Left ventricle myocardium inferior (tissue), 1 donor: ENCODE measurements around the gene DSTYK. TPM values are rescaled to one million over a fixed set of nuclear protein-coding genes. Genes with fewer than 3 reads are reported as not detected.

Experiments used
- DNase-seq: peaks from one replicate; pipeline ENCODE4 v3.0.0-alpha.2; 2020
- H3K27ac ChIP-seq: fragments of 200-600 bp; replicated peaks from 2 replicates; pipeline ENCODE4 v1.8.0; 2021
- H3K27me3 ChIP-seq: fragments of 200-600 bp; 2 replicates; pipeline ENCODE4 v1.8.0; 2021; ENCODE audit warnings: low read depth
- H3K36me3 ChIP-seq: fragments of 200-600 bp; 2 replicates; pipeline ENCODE4 v1.8.0; 2021
- H3K4me1 ChIP-seq: fragments of 200-600 bp; 2 replicates; pipeline ENCODE4 v1.8.0; 2021
- H3K4me3 ChIP-seq: fragments of 200-600 bp; 2 replicates; pipeline ENCODE4 v1.8.0; 2021; ENCODE audit warnings: mild to moderate bottlenecking, moderate library complexity
- H3K9me3 ChIP-seq: fragments of 200-600 bp; replicated peaks from 2 replicates; pipeline ENCODE4 v1.8.0; 2021
- CTCF ChIP-seq: fragments of 200-600 bp; IDR thresholded peaks from 2 replicates; pipeline ENCODE4 v1.8.0; 2021; ENCODE audit warnings: antibody characterized with exemption, mild to moderate bottlenecking, borderline replicate concordance
- intact Hi-C: fragments of 100-400 bp; cut with micrococcal nuclease; formaldehyde crosslinking; loops from one replicate; pipeline ENCODE4 v1.11.0; 2022
- total RNA-seq: library from RNA; stranded (reverse); fragmentation: NEBNext Ultra II Directional; extraction: Animal tissue kit (Norgen Biotek cat#: 25700); gene quantifications from one replicate; pipeline ENCODE4 v1.2.1, GENCODE V29; 2021
- donor health status: DM: no; HTN: yes; CAD: no; lungs with severe emphysema.

The DSTYK gene
- total RNA-seq, 1 donor from 2014 or later, result 6.3 TPM

- Histone ChIP-seq H3K27me3 (peaks cover 24% of the 10 kb centered on the region), H3K36me3 (peaks cover 6% of the 10 kb centered on the region), H3K4me1 (peaks cover 29% of the 10 kb centered on the region), H3K27ac (no peak overlapping the region), H3K9me3 (no peaks in the 10 kb centered on the region), H3K4me3 (no peak overlapping the region)
- DNase-seq, result no peak
- no peak for TF ChIP-seq CTCF
- intact Hi-C loops, result no loop called here
Observed at GRCh38 chr1:205244384-205244783, 32.9 kb upstream of the DSTYK start.

- Histone ChIP-seq H3K27me3 (peaks cover 31% of the 10 kb centered on the region), H3K36me3 (peaks cover 6% of the 10 kb centered on the region), H3K27ac (no peak overlapping the region), H3K4me3 (no peak overlapping the region), H3K9me3 (no peaks in the 10 kb centered on the region), H3K4me1 (peaks cover 20% of the 10 kb centered on the region)
- TF ChIP-seq CTCF, result no peak
- intact Hi-C loops, result no loop called here
- DNase-seq, result no peak
Observed at GRCh38 chr1:205243350-205244191, 32.1 kb upstream of the DSTYK start.

- H3K4me3 ChIP-seq, result no peak overlapping the region
- TF ChIP-seq CTCF, result no peak
- peaks cover 14% of the 10 kb centered on the region for H3K4me1 ChIP-seq
- H3K9me3 ChIP-seq, result no peaks in the 10 kb centered on the region
- intact Hi-C loops, result no loop called here
- peaks cover 45% of the 10 kb centered on the region for H3K27me3 ChIP-seq
- H3K36me3 ChIP-seq, result peaks cover 6% of the 10 kb centered on the region
- H3K27ac ChIP-seq, result no peak overlapping the region
- no peak for DNase-seq
Observed at GRCh38 chr1:205241366-205242030, 30.0 kb upstream of the DSTYK start.

GRCh38 chr1:205240569-205240968 is 29.1 kb upstream of the DSTYK start:
- peaks cover 21% of the 10 kb centered on the region for H3K4me1 ChIP-seq
- H3K27me3 ChIP-seq, result peaks cover 45% of the 10 kb centered on the region
- H3K9me3 ChIP-seq, result no peaks in the 10 kb centered on the region
- H3K27ac ChIP-seq, result no peak overlapping the region
- TF ChIP-seq CTCF, result no peak
- no peak overlapping the region for H3K4me3 ChIP-seq
- H3K36me3 ChIP-seq, result peaks cover 6% of the 10 kb centered on the region
- intact Hi-C loops, result no loop called here
- no peak for DNase-seq

- intact Hi-C loops, result no loop called here
- Histone ChIP-seq H3K27me3 (peaks cover 45% of the 10 kb centered on the region), H3K9me3 (no peaks in the 10 kb centered on the region), H3K36me3 (peaks cover 6% of the 10 kb centered on the region), H3K4me1 (peaks cover 26% of the 10 kb centered on the region), H3K27ac (no peak overlapping the region), H3K4me3 (no peak overlapping the region)
- no peak for TF ChIP-seq CTCF
- no peak for DNase-seq
Observed at GRCh38 chr1:205240118-205240517, 28.6 kb upstream of the DSTYK start.
